Measurements from ENCODE around the gene LRP1B.
"Not testable (repeated sequence)": the region's sequence is repeated elsewhere in the genome, so short reads cannot be mapped to it uniquely, and the experiment has no call there.

The LRP1B gene

DNA sequence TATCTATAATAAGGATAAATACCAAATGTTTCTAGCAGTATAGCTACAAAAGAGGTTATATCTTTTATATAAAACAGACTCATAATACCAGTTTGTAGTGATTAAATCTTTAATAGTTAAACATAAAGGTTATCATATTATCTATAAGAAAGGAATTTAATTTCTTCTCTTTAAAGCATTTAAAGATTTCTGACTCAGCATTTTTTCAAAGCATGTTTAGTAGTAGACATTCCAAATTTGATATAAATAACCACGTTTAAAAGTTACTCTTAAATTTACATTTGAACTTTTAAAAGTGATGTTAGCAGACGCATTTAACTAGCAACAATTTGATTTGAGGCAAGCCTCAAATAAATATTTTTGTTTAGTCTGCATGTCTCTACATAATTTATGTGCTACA is 1842.6 kb downstream of the LRP1B start:
- TF ChIP-seq, protein P1, sequence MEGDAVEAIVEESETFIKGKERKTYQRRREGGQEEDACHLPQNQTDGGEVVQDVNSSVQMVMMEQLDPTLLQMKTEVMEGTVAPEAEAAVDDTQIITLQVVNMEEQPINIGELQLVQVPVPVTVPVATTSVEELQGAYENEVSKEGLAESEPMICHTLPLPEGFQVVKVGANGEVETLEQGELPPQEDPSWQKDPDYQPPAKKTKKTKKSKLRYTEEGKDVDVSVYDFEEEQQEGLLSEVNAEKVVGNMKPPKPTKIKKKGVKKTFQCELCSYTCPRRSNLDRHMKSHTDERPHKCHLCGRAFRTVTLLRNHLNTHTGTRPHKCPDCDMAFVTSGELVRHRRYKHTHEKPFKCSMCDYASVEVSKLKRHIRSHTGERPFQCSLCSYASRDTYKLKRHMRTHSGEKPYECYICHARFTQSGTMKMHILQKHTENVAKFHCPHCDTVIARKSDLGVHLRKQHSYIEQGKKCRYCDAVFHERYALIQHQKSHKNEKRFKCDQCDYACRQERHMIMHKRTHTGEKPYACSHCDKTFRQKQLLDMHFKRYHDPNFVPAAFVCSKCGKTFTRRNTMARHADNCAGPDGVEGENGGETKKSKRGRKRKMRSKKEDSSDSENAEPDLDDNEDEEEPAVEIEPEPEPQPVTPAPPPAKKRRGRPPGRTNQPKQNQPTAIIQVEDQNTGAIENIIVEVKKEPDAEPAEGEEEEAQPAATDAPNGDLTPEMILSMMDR (conservative IDR thresholded peaks at IDR 0.05), result no peak
- H3K27ac ChIP-seq, result no peak overlapping the region

DNA sequence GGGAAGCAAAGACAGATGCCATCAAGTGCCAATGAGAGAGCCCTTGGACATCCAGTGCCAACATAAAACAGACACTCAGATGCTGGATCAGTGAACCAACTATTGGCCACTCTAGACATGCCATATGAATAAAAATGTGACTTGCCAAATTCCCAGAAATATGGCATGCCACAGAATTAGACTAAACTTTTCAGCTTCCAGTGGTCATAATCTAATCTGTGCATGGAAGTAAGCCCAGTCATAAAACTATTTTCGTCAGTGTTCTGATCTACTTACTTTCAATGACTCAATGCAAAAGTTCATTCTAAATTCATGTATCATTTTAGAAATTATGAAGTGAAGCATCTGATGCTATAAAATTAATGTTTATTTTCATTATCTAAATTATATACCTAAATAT is 1844.4 kb downstream of the LRP1B start:
- TF ChIP-seq, protein P1 (conservative IDR thresholded peaks at IDR 0.05), result no peak

DNA sequence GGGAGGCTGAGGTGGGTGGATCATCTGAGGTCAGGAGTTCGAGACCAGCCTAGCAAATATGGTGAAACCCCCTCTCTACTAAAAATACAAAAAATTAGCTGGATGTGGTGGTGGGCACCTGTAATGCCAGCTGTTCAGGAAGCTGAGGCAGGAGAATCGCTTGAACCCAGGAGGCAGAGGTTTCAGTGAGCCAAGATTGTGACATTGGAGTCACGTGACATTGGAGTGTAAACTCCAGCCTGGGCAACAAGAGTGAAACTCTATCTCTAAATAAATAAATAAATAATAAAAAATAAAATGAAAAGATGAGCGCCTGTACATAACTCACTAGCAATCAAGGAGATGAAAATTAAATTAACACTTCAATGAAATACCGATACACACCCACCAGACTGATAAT is 1853.5 kb downstream of the LRP1B start:
- not testable (repeated sequence) for H3K27ac ChIP-seq

More for the DNA sequence above, 1844.4 kb downstream of the LRP1B start:
- H3K27ac ChIP-seq, result no peak overlapping the region

DNA sequence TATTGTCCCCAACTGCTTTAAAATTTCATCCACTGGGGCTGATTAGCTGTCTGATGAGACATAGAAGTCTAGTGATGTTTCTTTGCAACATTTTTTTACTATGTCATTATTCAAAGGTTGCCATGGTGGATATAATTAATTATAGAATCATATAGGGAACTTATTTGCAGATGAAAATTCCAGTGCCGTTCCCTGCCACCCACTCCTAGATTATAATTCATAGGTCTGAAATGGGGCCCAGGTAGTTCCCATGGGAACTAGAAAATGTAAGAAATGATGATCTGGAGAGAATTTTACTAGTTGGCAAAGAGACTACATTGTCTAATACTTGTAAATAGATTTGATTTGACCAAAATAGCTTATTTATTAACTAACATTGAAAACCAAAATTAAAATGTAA is 1854.2 kb downstream of the LRP1B start:
- TF ChIP-seq, protein P1 (conservative IDR thresholded peaks at IDR 0.05), result no peak
- H3K27ac ChIP-seq, result no peak overlapping the region

DNA sequence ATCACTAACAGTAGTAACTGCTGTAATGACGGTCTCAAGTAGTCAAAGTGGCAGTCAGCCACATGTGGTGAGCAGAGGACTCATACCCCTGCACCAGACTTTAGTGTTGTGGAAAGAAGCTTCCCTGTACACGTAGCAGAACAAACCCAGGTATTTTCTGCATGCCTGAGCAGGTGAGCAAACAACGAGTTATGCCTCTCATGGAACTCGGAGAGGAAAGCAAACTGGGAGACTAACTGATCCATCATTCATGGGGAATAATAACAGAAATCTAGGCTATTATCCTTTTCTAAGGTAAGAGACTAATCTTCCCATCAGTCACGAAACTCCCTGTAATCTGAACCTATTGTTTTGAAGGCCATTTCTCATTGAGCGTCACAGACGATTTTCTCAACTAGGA is 1855.4 kb downstream of the LRP1B start:
- TF ChIP-seq, protein P1 (conservative IDR thresholded peaks at IDR 0.05), result no peak
- no peak overlapping the region for H3K27ac ChIP-seq

DNA sequence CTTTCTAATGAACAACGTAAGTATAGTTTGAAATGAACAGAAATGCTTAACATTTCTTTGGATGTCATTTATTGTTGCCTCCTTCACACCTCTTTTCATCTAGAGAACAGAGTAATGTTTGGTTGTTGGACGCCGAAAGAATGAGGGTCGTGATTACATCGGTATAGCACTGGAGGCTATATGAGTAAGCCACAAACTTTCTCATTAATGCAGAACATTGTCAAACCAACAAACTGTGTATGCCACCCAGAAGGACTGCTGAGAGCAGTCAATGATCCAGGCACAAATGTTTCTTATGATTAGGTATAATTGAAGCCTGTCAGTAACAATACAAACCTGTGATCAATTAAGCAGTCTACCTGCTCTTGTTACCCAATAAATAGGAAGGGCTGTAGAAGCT is 1855.9 kb downstream of the LRP1B start:
- TF ChIP-seq, protein P1 (conservative IDR thresholded peaks at IDR 0.05), result no peak

DNA sequence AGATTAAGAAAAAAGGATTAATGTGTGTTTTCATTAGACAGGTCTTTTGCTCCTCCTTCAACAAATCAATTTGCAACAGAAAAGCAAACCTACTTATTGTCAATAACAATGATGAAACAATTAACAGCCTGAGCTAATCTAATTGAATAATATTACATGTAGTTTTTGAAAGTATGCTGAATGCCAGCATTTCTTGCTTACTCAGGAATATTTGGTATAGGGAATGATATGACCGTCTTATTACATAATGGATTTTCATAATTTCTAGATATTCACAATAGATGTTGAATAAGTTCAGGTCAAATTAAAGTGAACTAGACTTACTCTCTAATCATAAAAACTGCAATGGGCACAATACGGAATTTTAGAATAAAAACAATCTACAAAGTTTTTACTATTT is 1856.9 kb downstream of the LRP1B start:
- TF ChIP-seq, protein P1 (conservative IDR thresholded peaks at IDR 0.05), result no peak

More for the DNA sequence above, 1855.9 kb downstream of the LRP1B start:
- no peak overlapping the region for H3K27ac ChIP-seq

DNA sequence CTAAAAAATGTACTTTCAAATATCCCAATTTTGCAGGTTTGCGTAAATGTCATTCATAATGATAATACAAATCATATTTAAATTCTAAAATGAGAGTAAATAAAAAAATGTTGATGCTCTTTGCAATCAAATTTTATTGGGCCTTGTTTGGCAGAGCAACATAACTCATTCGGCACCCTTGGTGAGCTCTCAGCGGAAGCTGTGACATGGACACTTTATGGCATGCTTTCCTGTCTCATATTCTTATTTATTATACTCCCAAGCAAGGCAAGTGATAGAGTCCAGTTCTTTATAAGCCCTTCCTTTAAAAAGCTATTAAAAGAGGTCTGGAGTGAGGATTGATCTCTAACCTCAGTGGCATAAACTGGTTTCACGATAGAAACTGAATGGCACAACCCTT is 1857.4 kb downstream of the LRP1B start:
- TF ChIP-seq, protein P1 (conservative IDR thresholded peaks at IDR 0.05), result no peak
- no peak overlapping the region for H3K27ac ChIP-seq

More for the DNA sequence above, 1856.9 kb downstream of the LRP1B start:
- H3K27ac ChIP-seq, result no peak overlapping the region
